ENCODE results near the gene KMT5B.

The KMT5B gene

GRCh38 chr11:68137833-68138232, 75.3 kb downstream of the KMT5B start:
- in situ Hi-C loops (cut with MboI; ENCODE audit: low pct_unique_long_range_greater_than_20kb, low sequenced_read_pairs, unreplicated experiment) = no loop called here
- no peak for DNase-seq (ENCODE audit: low spot score)
- no peak for TF ChIP-seq CTCF (IDR thresholded peaks at IDR 0.05; ENCODE audit: extremely low read depth, insufficient read depth, missing control alignments)

GRCh38 chr11:68136866-68137265, 76.2 kb downstream of the KMT5B start:
- TF ChIP-seq CTCF (IDR thresholded peaks at IDR 0.05; ENCODE audit: extremely low read depth, insufficient read depth, missing control alignments) = no peak
- no peak for DNase-seq (ENCODE audit: low spot score)
- in situ Hi-C loops (cut with MboI; ENCODE audit: low pct_unique_long_range_greater_than_20kb, low sequenced_read_pairs, unreplicated experiment) = no loop called here

GRCh38 chr11:68135161-68135560, 77.9 kb downstream of the KMT5B start:
- in situ Hi-C loops (cut with MboI; ENCODE audit: low pct_unique_long_range_greater_than_20kb, low sequenced_read_pairs, unreplicated experiment) = no loop called here
- no peak for TF ChIP-seq CTCF (IDR thresholded peaks at IDR 0.05; ENCODE audit: extremely low read depth, insufficient read depth, missing control alignments)

GRCh38 chr11:68133761-68134160, 79.3 kb downstream of the KMT5B start:
- TF ChIP-seq CTCF (IDR thresholded peaks at IDR 0.05; ENCODE audit: extremely low read depth, insufficient read depth, missing control alignments) = no peak
- DNase-seq (ENCODE audit: low spot score) = no peak
- in situ Hi-C loops (cut with MboI; ENCODE audit: low pct_unique_long_range_greater_than_20kb, low sequenced_read_pairs, unreplicated experiment) = no loop called here

More at GRCh38 chr11:68135161-68135560, 77.9 kb downstream of the KMT5B start:
- DNase-seq (ENCODE audit: low spot score) = no peak

- no peak for DNase-seq (ENCODE audit: low spot score)
- TF ChIP-seq CTCF (IDR thresholded peaks at IDR 0.05; ENCODE audit: extremely low read depth, insufficient read depth, missing control alignments) = no peak
- in situ Hi-C loops (cut with MboI; ENCODE audit: low pct_unique_long_range_greater_than_20kb, low sequenced_read_pairs, unreplicated experiment) = no loop called here
These were observed 83.0 kb downstream of the KMT5B start for GRCh38 chr11:68130121-68130520.

- in situ Hi-C loops (cut with MboI; ENCODE audit: low pct_unique_long_range_greater_than_20kb, low sequenced_read_pairs, unreplicated experiment) = no loop called here
- DNase-seq (ENCODE audit: low spot score) = no peak
- TF ChIP-seq CTCF (IDR thresholded peaks at IDR 0.05; ENCODE audit: extremely low read depth, insufficient read depth, missing control alignments) = no peak
These were observed 84.3 kb downstream of the KMT5B start for GRCh38 chr11:68128682-68129327.
